PFSK-1 (cell line): ENCODE measurements around the gene SPG7.

Experiments used
- FOXP2 ChIP-seq: optimal IDR thresholded peaks from 2 replicates; pipeline ENCODE3; 2011; ENCODE audit warnings: borderline replicate concordance, control low read depth, inconsistent platforms; ENCODE audit not compliant: insufficient read depth; ENCODE audit errors: extremely low read length, extremely low read depth
- POLR2AphosphoS5 ChIP-seq: IDR thresholded peaks from 2 replicates; pipeline ENCODE4 v1.6.1; 2012; ENCODE audit warnings: low read depth, mild to moderate bottlenecking, control low read depth, low read length, moderate library complexity
- SIN3A ChIP-seq: IDR thresholded peaks from 2 replicates; pipeline ENCODE4 v1.6.1; 2012; ENCODE audit warnings: mild to moderate bottlenecking, low read length, moderate library complexity, borderline replicate concordance; ENCODE audit not compliant: insufficient read depth
- TAF1 ChIP-seq: IDR thresholded peaks from 2 replicates; pipeline ENCODE4 v1.6.1; 2012; ENCODE audit warnings: low read length, control low read depth, borderline replicate concordance; ENCODE audit not compliant: insufficient read depth
- TF ChIP-seq, protein P1 (sequence below), 2 experiments: IDR thresholded peaks; 2 replicates each; pipeline versions ENCODE4 v1.6.1 to v1.8.0; 2011 to 2012; ENCODE audit warnings: low read depth in 2 of 2, low read length in 2 of 2, control low read depth in 1 of 2, inconsistent platforms in 1 of 2, mild to moderate bottlenecking in 1 of 2, moderate library complexity in 1 of 2; ENCODE audit not compliant: insufficient read depth in 1 of 2

Gene SPG7

DNA sequence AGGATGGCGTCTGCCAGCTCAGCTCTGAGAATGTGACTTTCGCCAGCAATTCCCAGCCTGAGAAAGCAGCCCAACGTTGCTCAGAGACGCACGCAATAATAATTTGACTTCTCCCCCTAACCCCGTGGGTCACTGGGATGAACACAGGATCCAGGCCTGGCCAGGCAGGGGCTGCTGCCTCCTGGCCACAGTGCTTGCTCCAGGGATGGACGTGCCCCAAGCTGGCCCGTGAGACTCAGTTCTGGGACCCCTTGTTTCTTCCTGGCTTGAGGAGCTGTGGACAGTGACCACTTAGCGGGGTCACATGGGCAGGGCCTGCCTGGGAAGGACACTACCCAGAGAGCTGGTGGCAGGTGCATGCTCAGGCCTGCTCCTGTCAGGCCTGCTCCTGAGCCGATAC lies 91.7 kb downstream of the SPG7 start:
- TF ChIP-seq SIN3A (no peak), POLR2AphosphoS5 (no peak), TAF1 (no peak), FOXP2 (no peak)
- TF ChIP-seq, protein P1, sequence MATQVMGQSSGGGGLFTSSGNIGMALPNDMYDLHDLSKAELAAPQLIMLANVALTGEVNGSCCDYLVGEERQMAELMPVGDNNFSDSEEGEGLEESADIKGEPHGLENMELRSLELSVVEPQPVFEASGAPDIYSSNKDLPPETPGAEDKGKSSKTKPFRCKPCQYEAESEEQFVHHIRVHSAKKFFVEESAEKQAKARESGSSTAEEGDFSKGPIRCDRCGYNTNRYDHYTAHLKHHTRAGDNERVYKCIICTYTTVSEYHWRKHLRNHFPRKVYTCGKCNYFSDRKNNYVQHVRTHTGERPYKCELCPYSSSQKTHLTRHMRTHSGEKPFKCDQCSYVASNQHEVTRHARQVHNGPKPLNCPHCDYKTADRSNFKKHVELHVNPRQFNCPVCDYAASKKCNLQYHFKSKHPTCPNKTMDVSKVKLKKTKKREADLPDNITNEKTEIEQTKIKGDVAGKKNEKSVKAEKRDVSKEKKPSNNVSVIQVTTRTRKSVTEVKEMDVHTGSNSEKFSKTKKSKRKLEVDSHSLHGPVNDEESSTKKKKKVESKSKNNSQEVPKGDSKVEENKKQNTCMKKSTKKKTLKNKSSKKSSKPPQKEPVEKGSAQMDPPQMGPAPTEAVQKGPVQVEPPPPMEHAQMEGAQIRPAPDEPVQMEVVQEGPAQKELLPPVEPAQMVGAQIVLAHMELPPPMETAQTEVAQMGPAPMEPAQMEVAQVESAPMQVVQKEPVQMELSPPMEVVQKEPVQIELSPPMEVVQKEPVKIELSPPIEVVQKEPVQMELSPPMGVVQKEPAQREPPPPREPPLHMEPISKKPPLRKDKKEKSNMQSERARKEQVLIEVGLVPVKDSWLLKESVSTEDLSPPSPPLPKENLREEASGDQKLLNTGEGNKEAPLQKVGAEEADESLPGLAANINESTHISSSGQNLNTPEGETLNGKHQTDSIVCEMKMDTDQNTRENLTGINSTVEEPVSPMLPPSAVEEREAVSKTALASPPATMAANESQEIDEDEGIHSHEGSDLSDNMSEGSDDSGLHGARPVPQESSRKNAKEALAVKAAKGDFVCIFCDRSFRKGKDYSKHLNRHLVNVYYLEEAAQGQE (IDR thresholded peaks at IDR 0.05; ENCODE audit: insufficient read depth in 1 of 2, low read depth in 2 of 2, low read length in 2 of 2), result no peak

DNA sequence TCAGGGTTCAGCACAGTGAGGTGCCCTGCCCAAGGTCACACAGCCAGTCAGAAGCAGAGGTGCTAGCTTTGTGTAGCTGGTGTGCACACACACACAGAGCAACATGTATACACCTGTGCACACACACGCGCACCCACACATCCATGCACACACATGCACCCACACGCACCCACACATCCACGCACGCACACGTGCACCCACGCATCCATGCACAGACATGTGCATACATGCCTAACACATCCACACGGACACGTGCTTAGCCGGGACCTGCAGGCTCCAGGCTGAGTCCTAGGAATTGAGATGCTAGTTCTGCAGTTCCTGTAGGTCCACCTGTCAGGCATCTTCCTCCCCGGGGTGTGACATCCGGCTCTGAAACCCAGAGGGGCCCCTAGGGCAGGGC lies 92.2 kb downstream of the SPG7 start:
- TF ChIP-seq TAF1 (no peak), SIN3A (no peak), FOXP2 (no peak), POLR2AphosphoS5 (no peak)
- TF ChIP-seq, protein P1 (IDR thresholded peaks at IDR 0.05; ENCODE audit: insufficient read depth in 1 of 2, low read depth in 2 of 2, low read length in 2 of 2), result no peak

DNA sequence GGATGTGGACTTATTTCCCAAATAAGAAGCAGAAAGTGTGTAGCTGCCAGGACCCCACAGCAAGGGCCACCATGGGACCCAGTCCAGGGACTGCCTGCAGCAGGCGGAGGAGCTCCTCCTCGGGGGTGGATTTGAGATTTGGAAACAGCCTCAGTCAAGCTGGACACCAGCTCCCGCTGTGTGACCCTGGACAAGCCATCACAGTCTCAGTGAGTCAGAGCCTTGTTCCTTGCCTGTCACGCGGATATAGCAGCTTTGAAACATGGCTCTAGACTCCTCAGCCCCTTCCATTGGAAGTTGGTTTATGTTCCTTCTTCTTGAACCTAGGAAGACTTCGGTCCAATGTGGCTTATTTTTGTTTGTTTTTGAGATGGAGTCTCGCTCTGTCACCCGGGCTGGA lies 92.8 kb downstream of the SPG7 start:
- TF ChIP-seq SIN3A, result no peak
- TF ChIP-seq, protein P1 (IDR thresholded peaks at IDR 0.05; ENCODE audit: insufficient read depth in 1 of 2, low read depth in 2 of 2, low read length in 2 of 2), result no peak
- TF ChIP-seq POLR2AphosphoS5, result no peak
- no peak for TF ChIP-seq TAF1
- TF ChIP-seq FOXP2, result no peak

DNA sequence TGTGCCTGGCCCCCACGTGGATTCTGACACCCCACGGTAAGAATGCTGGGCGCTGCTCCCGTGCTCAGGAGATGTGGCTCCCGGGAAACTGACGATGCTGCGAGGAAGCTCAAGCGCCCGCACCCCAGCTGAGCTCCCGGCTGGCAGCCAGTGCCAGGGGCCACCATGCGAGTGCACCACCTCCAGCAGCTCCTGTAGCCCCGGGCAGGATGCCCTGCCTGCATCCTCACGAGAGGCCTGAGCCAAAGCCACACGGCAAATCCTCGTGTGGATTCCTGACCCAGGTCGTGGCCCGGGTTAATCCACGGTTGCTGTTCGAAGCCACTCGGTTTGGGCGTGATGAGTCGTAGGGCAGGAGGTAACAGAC lies 93.7 kb downstream of the SPG7 start:
- TF ChIP-seq SIN3A, result no peak
- TF ChIP-seq, protein P1 (IDR thresholded peaks at IDR 0.05; ENCODE audit: insufficient read depth in 1 of 2, low read depth in 2 of 2, low read length in 2 of 2), result no peak
- no peak for TF ChIP-seq TAF1
- TF ChIP-seq FOXP2, result no peak
- TF ChIP-seq POLR2AphosphoS5, result no peak

DNA sequence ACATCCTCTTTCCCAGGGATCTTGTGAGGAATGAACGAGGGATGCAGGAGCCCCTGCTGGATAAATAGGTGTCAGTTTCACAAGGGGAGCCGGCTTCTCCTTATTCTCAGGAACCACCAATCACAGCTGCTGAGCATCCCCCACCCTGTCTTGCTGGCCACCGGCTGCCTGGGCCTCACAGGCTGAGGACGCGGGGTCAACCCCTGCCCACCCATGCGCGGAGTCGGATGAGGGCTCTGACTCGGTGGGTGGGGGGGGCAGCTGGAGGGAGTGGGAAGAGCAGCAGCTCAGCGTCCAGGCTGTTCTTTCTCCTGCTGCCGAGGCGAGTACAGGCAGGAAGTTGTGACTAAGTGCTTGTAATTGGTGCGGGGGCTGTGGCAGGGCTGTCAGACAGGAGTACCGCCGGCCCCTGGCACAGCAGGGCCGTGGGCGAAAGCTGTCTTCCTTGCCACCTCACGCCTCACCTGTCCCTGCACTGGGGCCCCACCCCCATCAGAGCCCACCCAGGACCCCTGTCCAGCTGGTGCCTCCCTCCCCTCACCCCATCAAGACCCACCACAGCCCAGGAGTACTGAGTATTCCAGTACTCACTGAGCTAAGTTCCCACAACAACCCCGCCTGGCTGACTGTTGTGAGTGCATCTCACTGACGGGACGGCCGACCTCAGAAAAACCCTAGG lies 94.2 kb downstream of the SPG7 start:
- no peak for TF ChIP-seq POLR2AphosphoS5
- TF ChIP-seq FOXP2, result peak; percentile 63
- peak; percentile 23; the same call in 1 of the 2 replicates for TF ChIP-seq TAF1
- no peak for TF ChIP-seq SIN3A
